Measurements from ENCODE around the gene PRKG1.

Gene PRKG1

GRCh38 chr10:51433949-51434475 is 359.7 kb downstream of the PRKG1 start:
- Histone ChIP-seq H3K36me3 (replicated peaks; ENCODE audit: low read depth, low read length) (no peaks in the 10 kb centered on the region), H3K79me2 (ENCODE audit: low read length) (no peaks in the 10 kb centered on the region), H3K9me3 (ENCODE audit: insufficient read depth, low read length) (no peaks in the 10 kb centered on the region), H3K4me3 (ENCODE audit: low read length) (no peak overlapping the region), H3K9ac (ENCODE audit: low read length) (no peak overlapping the region), H4K20me1 (ENCODE audit: insufficient read depth, low read length) (no peaks in the 10 kb centered on the region), H3K4me2 (ENCODE audit: low read length) (no peak overlapping the region), H3K27ac (ENCODE audit: low read length) (no peak overlapping the region), H2AFZ (ENCODE audit: low read depth, low read length) (no peak overlapping the region), H3K27me3 (ENCODE audit: low read depth, low read length) (no peaks in the 10 kb centered on the region), H3K4me1 (ENCODE audit: low read length) (no peaks in the 10 kb centered on the region)
- TF ChIP-seq CTCF (IDR thresholded peaks at IDR 0.05; ENCODE audit: low read depth, low read length) (no peak), EZH2phosphoT487 (IDR thresholded peaks at IDR 0.05; ENCODE audit: low read depth) (no peak)

- Histone ChIP-seq H4K20me1 (ENCODE audit: insufficient read depth, low read length) (no peaks in the 10 kb centered on the region), H3K4me2 (ENCODE audit: low read length) (no peak overlapping the region), H3K9ac (ENCODE audit: low read length) (no peak overlapping the region), H2AFZ (ENCODE audit: low read depth, low read length) (no peak overlapping the region), H3K36me3 (replicated peaks; ENCODE audit: low read depth, low read length) (no peaks in the 10 kb centered on the region), H3K27me3 (ENCODE audit: low read depth, low read length) (no peaks in the 10 kb centered on the region), H3K4me3 (ENCODE audit: low read length) (no peak overlapping the region), H3K79me2 (ENCODE audit: low read length) (no peaks in the 10 kb centered on the region), H3K9me3 (ENCODE audit: insufficient read depth, low read length) (no peaks in the 10 kb centered on the region), H3K27ac (ENCODE audit: low read length) (no peak overlapping the region), H3K4me1 (ENCODE audit: low read length) (no peaks in the 10 kb centered on the region)
- no peak for TF ChIP-seq CTCF (IDR thresholded peaks at IDR 0.05; ENCODE audit: low read depth, low read length)
- TF ChIP-seq EZH2phosphoT487 (IDR thresholded peaks at IDR 0.05; ENCODE audit: low read depth): no peak
Measured at GRCh38 chr10:51436805-51437204, 362.5 kb downstream of the PRKG1 start.

GRCh38 chr10:51439645-51440044 is 365.4 kb downstream of the PRKG1 start:
- Histone ChIP-seq H3K4me3 (ENCODE audit: low read length) (no peak overlapping the region), H3K79me2 (ENCODE audit: low read length) (no peaks in the 10 kb centered on the region), H3K9me3 (ENCODE audit: insufficient read depth, low read length) (no peaks in the 10 kb centered on the region), H3K27ac (ENCODE audit: low read length) (no peak overlapping the region), H2AFZ (ENCODE audit: low read depth, low read length) (no peak overlapping the region), H3K27me3 (ENCODE audit: low read depth, low read length) (no peaks in the 10 kb centered on the region), H3K4me2 (ENCODE audit: low read length) (no peak overlapping the region), H3K36me3 (replicated peaks; ENCODE audit: low read depth, low read length) (no peaks in the 10 kb centered on the region), H4K20me1 (ENCODE audit: insufficient read depth, low read length) (no peaks in the 10 kb centered on the region), H3K4me1 (ENCODE audit: low read length) (no peaks in the 10 kb centered on the region), H3K9ac (ENCODE audit: low read length) (no peak overlapping the region)
- TF ChIP-seq CTCF (IDR thresholded peaks at IDR 0.05; ENCODE audit: low read depth, low read length) (no peak), EZH2phosphoT487 (IDR thresholded peaks at IDR 0.05; ENCODE audit: low read depth) (no peak)

GRCh38 chr10:51445588-51445987 is 371.3 kb downstream of the PRKG1 start:
- H3K4me3 ChIP-seq (ENCODE audit: low read length): no peak overlapping the region
- H3K9me3 ChIP-seq (ENCODE audit: insufficient read depth, low read length): no peaks in the 10 kb centered on the region
- H4K20me1 ChIP-seq (ENCODE audit: insufficient read depth, low read length): no peaks in the 10 kb centered on the region
- H2AFZ ChIP-seq (ENCODE audit: low read depth, low read length): no peak overlapping the region
- no peaks in the 10 kb centered on the region for H3K4me1 ChIP-seq (ENCODE audit: low read length)
- TF ChIP-seq EZH2phosphoT487 (IDR thresholded peaks at IDR 0.05; ENCODE audit: low read depth) (no peak), CTCF (IDR thresholded peaks at IDR 0.05; ENCODE audit: low read depth, low read length) (no peak)
- H3K9ac ChIP-seq (ENCODE audit: low read length): no peak overlapping the region
- no peak overlapping the region for H3K27ac ChIP-seq (ENCODE audit: low read length)
- no peaks in the 10 kb centered on the region for H3K27me3 ChIP-seq (ENCODE audit: low read depth, low read length)
- no peak overlapping the region for H3K4me2 ChIP-seq (ENCODE audit: low read length)
- no peaks in the 10 kb centered on the region for H3K79me2 ChIP-seq (ENCODE audit: low read length)
- H3K36me3 ChIP-seq (replicated peaks; ENCODE audit: low read depth, low read length): no peaks in the 10 kb centered on the region

Data from OCI-LY3 (cell line).